ENCODE measurements around the gene IL36G. TPM values are rescaled to one million over a fixed set of nuclear protein-coding genes. Genes with fewer than 3 reads are reported as not detected.

The IL36G gene
- polyA plus RNA-seq, 2 of the 4 experiments (the other 2 are of a cell fraction) = 0.16 TPM; not detected in 1

GRCh38 chr2:113018509-113018908, 40.7 kb downstream of the IL36G start:
- TF ChIP-seq SMC3 (IDR thresholded peaks at IDR 0.05) = no peak
- TF ChIP-seq ZSCAN20 (CRISPR knock-in tag; IDR thresholded peaks at IDR 0.05) = no peak
- TF ChIP-seq HOXB5 (CRISPR knock-in tag; IDR thresholded peaks at IDR 0.05) = no peak
- TF ChIP-seq HOXA7 (CRISPR knock-in tag; IDR thresholded peaks at IDR 0.05) = no peak
- TF ChIP-seq JUNB (IDR thresholded peaks at IDR 0.05) = no peak
- ChIA-PET CTCF (no interaction called here), POLR2A (no interaction called here)
- Histone ChIP-seq H3K4me2 (no peak overlapping the region), H3K9me3 (no peaks in the 10 kb centered on the region), H3K4me3 (no peak overlapping the region), H3K4me1 (no peaks in the 10 kb centered on the region; the same call in 2 of the 3 replicates), H3K27ac (no peak overlapping the region)
- 31% methylated on average over 3 of the region's 3 CpGs for WGBS (ENCODE audit: missing lambda C conversion rate)
- no peak for DNase-seq (ENCODE audit: low read depth in 1 of 2, low spot score in 1 of 2)
- no peak for ATAC-seq
- no peak for FAIRE-seq

GRCh38 chr2:113021312-113021711, 43.5 kb downstream of the IL36G start:
- WGBS (ENCODE audit: missing lambda C conversion rate) = 21% methylated on average over 4 of the region's 4 CpGs
- Histone ChIP-seq H3K4me1 (no peaks in the 10 kb centered on the region), H3K27ac (no peak overlapping the region), H3K4me2 (no peak overlapping the region), H3K4me3 (no peak overlapping the region), H3K9me3 (no peaks in the 10 kb centered on the region)
- ATAC-seq (no peak), FAIRE-seq (no peak), DNase-seq (ENCODE audit: low read depth in 1 of 2, low spot score in 1 of 2) (no peak)
- CTCF ChIA-PET = interaction anchor here (0.6 to 1.1 kb wide), 3 partner anchors 88 to 1154 kb away, joined by 3 to 6 read pairs (median 4); no protein-coding TSS in a partner anchor
- POLR2A ChIA-PET = no interaction called here
- TF ChIP-seq ATOH8 (CRISPR knock-in tag; IDR thresholded peaks at IDR 0.05; ENCODE audit: low read depth) = no peak
- TF ChIP-seq RFX5 (IDR thresholded peaks at IDR 0.05) = no peak
- TF ChIP-seq MAZ (IDR thresholded peaks at IDR 0.05; ENCODE audit: borderline replicate concordance, low read depth, low read length) = no peak
- TF ChIP-seq FOSB (CRISPR knock-in tag; IDR thresholded peaks at IDR 0.05) = no peak
- no peak for TF ChIP-seq USF2 (IDR thresholded peaks at IDR 0.05)
- no peak for TF ChIP-seq E2F6 (IDR thresholded peaks at IDR 0.05; ENCODE audit: borderline replicate concordance, low read depth)
- no peak for TF ChIP-seq RARB (CRISPR knock-in tag; IDR thresholded peaks at IDR 0.05)
- TF ChIP-seq NR3C1 (IDR thresholded peaks at IDR 0.05) = no peak
- TF ChIP-seq EHF (CRISPR knock-in tag; IDR thresholded peaks at IDR 0.05) = no peak
- no peak for TF ChIP-seq PBX3 (IDR thresholded peaks at IDR 0.05)
- no peak for TF ChIP-seq HOXA7 (CRISPR knock-in tag; IDR thresholded peaks at IDR 0.05)
- TF ChIP-seq SMC3 (IDR thresholded peaks at IDR 0.05) = no peak
- no peak for TF ChIP-seq MYC (IDR thresholded peaks at IDR 0.05; ENCODE audit: borderline replicate concordance, low read length)
- TF ChIP-seq HMGXB4 (CRISPR knock-in tag; IDR thresholded peaks at IDR 0.05; ENCODE audit: borderline replicate concordance) = no peak
- TF ChIP-seq CBX8 (IDR thresholded peaks at IDR 0.05) = no peak
- TF ChIP-seq ESRRA (IDR thresholded peaks at IDR 0.05; ENCODE audit: borderline replicate concordance, low read length) = no peak
- TF ChIP-seq RAD21 (conservative IDR thresholded peaks at IDR 0.05 in 1 of 2, IDR thresholded peaks at IDR 0.05 in 1 of 2) = no peak
- TF ChIP-seq JUN (IDR thresholded peaks at IDR 0.05) = no peak
- no peak for TF ChIP-seq HEYL (CRISPR knock-in tag; IDR thresholded peaks at IDR 0.05)
